Suprapubic skin (tissue), 3 donors: ENCODE data around the gene ATP11A.

Experiments used
- EP300 ChIP-seq: sonication (generic); formaldehyde crosslinking; IDR thresholded peaks from one replicate; pipeline ENCODE4 v1.6.1; 2017; ENCODE audit warnings: antibody characterized with exemption
- POLR2A ChIP-seq, 2 donors: fragments of 450-650 bp; IDR thresholded peaks; one replicate each; pipeline ENCODE4 v1.6.1; 2017; ENCODE audit warnings: antibody characterized with exemption in 2 of 2, mild to moderate bottlenecking in 2 of 2, moderate library complexity in 2 of 2
- TF ChIP-seq, protein P1 (sequence below), 2 donors: fragments of 200-600 bp in 1 of 2; fragments of 450-650 bp in 1 of 2; sonication (generic) in 1 of 2; IDR thresholded peaks; one replicate each; pipeline ENCODE4 v1.5.1; 2016 to 2019; ENCODE audit warnings: antibody characterized with exemption in 2 of 2, mild to moderate bottlenecking in 1 of 2, moderate library complexity in 1 of 2

DNA sequence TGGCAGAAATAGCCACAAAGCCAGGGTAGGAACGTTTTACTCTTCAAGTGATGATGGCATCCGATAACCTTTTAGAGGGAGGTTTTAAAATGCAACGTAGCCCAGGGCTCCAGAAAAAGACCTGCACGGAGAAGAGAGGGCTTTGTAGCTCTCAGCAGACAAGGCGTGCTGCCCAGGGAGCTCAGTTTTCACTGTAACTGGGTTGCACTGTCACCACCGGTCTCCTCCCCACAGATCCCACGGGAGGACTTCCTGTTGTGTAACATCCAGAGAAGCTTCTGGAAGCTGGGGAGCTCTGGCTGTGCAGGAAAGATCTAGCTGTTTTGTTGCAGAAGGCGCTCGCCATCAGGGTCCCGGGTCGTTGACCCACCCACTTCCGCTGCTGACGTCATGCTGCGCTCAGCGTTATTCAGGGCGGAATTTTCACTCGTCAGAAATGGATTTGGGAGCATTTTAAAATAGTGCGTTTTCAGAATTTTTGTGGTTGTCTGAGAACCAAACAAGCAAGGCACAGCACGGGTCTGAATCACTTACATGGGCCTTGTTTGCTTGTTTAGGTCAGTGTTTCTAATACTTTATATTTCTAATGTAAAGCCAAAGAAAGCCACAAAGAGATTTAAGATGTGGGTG, 50.8 kb downstream of the ATP11A start:
- TF ChIP-seq, protein P1, sequence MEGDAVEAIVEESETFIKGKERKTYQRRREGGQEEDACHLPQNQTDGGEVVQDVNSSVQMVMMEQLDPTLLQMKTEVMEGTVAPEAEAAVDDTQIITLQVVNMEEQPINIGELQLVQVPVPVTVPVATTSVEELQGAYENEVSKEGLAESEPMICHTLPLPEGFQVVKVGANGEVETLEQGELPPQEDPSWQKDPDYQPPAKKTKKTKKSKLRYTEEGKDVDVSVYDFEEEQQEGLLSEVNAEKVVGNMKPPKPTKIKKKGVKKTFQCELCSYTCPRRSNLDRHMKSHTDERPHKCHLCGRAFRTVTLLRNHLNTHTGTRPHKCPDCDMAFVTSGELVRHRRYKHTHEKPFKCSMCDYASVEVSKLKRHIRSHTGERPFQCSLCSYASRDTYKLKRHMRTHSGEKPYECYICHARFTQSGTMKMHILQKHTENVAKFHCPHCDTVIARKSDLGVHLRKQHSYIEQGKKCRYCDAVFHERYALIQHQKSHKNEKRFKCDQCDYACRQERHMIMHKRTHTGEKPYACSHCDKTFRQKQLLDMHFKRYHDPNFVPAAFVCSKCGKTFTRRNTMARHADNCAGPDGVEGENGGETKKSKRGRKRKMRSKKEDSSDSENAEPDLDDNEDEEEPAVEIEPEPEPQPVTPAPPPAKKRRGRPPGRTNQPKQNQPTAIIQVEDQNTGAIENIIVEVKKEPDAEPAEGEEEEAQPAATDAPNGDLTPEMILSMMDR (IDR thresholded peaks at IDR 0.05): no peak
- TF ChIP-seq POLR2A (IDR thresholded peaks at IDR 0.05) (no peak), EP300 (no peak)
